GM12872 (cell line): ENCODE data around the gene MMP3.

Experiments
- TF ChIP-seq, protein P1 (sequence below): IDR thresholded peaks from 3 replicates; pipeline ENCODE4 v1.5.1; 2011; ENCODE audit warnings: low read depth, mild to moderate bottlenecking, low read length, moderate library complexity; ENCODE audit not compliant: insufficient read depth

The MMP3 gene

DNA sequence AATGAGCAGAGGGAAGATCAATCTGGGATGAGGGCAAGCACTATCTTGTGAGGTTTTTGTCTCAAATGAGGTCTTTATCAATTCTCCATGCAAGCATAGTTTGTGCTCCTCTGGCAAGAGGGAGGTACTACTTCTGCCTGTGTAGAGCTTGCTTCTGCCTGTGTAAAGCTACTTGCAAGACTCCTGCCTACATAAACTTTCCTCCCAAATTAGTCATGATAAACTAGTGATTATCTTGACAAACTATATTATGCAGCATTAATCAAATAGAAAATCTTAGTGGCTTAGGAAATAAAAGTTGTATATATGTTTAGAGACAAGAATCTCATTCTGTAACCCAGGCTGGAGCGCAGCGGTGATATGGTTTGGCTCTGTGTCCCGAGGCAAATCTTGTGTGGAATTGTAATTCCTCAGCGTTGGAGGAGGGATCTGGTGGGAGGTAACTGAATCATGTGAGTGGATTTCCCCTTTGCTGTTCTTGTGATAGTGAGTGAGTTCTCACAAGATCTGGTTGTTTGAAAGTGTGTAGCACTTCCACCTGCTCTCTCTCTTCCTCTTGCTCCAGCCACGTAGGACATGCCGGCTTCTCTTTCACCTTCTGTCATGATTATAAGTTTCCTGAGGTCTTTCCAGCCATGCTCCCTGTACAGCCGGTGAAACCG is 54.9 kb downstream of the MMP3 start:
- TF ChIP-seq, protein P1, sequence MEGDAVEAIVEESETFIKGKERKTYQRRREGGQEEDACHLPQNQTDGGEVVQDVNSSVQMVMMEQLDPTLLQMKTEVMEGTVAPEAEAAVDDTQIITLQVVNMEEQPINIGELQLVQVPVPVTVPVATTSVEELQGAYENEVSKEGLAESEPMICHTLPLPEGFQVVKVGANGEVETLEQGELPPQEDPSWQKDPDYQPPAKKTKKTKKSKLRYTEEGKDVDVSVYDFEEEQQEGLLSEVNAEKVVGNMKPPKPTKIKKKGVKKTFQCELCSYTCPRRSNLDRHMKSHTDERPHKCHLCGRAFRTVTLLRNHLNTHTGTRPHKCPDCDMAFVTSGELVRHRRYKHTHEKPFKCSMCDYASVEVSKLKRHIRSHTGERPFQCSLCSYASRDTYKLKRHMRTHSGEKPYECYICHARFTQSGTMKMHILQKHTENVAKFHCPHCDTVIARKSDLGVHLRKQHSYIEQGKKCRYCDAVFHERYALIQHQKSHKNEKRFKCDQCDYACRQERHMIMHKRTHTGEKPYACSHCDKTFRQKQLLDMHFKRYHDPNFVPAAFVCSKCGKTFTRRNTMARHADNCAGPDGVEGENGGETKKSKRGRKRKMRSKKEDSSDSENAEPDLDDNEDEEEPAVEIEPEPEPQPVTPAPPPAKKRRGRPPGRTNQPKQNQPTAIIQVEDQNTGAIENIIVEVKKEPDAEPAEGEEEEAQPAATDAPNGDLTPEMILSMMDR, result no peak
